DMS53 treated with DMSO at 0.1 percent for 48 hours (cell line): Measurements from ENCODE around the gene NDST3.
A peak's percentile ranks its signal among the peaks of the same experiment; 100 is the strongest.
"Not testable (repeated sequence)": the region's sequence is repeated elsewhere in the genome, so short reads cannot be mapped to it uniquely, and the experiment has no call there.

Experiments used
- DNase-seq: peaks from one replicate; lab custom pipeline; 2025; ENCODE audit not compliant: unreplicated experiment; lab: John Stamatoyannopoulos, UW

NDST3 gene

DNA sequence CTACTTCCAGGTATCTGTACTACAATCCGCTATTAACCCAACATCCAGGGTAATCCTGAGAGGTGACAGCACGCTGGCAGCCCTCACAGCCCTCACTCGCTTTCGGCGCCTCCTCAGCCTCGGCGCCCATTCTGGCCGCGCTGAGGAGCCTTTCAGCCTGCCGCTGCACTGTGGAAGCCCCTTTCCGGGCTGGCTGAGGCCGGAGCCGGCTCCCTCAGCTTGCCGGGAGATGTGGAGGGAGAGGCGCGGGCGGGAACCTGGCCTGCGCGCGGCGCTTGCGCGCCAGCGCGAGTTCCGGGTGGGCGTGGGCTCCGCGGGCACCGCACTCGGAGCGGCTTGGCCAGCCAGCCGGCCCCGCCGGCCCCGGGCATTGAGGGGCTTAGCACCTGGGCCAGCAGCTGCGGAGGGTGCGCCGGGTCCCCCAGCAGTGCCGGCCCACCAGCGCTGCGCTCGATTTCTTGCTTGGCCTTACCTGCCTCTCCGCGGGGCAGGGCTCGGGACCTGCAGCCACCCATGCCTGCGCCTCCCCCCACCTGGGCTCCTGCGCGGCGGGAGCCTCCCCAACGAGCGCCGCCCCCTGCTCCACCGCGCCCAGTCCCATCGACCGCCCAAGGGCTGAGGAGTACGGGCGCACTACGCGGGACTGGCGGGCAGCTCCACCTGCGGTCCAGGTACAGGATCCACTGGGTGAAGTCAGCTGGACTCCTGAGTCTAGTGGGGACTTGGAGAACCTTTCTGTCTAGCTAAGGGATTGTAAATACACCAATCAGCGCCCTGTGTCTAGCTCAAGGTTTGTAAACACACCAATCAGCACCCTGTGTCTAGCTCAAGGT is 231.2 kb downstream of the NDST3 start:
- DNase-seq = no peak

DNA sequence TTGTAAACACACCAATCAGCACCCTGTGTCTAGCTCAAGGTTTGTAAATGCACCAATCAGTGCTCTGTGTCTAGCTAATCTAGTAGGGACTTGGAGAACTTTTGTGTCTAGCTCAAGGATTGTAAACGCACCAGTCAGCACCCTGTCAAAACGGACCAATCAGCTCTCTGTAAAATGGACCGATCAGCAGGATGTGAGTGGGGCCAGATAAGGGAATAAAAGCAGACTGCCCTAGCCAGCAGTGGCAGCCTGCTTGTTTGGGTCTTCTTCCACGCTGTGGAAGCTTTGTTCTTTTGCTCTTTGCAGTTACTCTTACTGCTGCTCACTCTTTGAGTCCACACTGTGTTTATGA is 231.8 kb downstream of the NDST3 start:
- DNase-seq = not testable (repeated sequence)

- no peak for DNase-seq
Measured at GRCh38 chr4:118268780-118269179, 234.5 kb downstream of the NDST3 start.

GRCh38 chr4:118270492-118270891 is 236.2 kb downstream of the NDST3 start:
- DNase-seq = peak; percentile 42

DNA sequence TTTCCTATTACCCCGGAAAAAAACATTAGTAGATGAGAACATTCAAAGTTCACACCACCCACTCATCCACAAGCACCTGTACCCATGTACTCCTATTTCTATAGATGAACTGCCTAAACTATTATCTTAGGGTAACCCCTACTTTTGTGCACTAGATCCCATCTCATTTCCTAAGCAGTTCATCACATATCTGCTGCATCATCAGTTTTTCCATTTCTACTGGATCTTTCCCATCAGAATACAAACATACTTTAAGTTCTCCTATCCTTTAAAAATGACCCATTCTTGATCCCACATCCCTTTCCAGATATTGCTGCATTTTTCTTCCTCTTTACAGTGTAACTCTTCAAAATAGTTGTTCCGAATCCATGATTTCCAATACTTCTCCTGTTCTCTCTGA is 237.5 kb downstream of the NDST3 start:
- DNase-seq = no peak

DNA sequence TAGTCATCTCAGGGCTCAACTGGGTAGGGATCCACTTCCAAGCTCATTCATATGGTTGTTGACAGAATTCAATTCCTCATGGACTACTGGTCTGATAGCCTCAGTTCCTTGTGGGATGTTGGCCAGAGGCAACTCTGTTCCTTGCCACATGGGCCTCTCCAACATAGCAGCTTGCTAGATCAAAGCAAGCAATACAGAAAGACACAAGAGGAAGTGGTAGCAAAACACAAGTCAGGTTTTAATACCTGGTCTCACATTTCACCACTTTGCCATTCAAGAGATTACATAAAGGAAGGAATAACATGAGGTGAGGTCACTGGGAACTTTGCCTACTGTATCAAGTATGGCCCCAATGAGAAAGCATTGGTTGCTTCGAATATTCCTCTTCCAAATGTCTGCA is 239.4 kb downstream of the NDST3 start:
- peak; percentile 7 for DNase-seq

DNA sequence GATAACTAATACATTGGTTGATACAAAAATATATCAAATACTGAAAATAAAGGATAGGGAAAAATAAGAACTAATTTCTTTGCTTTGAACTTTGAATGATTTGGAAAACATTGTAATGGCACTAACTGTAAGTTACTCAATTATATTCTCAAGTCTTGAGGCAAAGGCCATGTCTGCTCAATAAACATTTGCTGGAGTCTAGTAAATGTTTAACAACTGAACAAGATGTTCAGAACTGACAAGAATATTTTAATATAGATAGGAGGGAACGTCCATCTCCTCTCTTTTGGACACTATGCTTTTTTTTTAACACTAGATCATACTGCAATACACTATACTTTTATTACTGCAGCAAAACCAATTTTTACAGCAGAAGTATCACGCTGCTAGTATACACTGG is 242.3 kb downstream of the NDST3 start:
- no peak for DNase-seq

DNA sequence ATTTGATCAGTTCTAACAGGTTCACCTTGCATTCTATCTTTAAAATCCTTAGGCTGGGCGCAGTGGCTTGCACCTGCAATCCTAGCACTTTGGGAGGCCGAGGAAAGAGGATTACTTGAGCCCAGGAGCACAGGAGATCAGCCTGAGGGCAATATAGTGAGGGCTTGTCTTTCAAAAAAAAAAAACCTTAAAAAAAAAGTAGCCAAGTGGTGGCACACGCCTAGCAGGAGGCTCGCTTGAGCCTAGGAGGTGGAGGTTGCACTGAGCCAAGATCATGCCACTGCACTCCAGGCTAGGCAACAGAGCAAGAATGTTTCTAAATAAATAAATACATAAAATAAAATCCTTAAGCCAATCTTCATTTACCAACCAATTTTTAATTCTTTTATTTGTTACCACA is 243.0 kb downstream of the NDST3 start:
- DNase-seq = no peak

DNA sequence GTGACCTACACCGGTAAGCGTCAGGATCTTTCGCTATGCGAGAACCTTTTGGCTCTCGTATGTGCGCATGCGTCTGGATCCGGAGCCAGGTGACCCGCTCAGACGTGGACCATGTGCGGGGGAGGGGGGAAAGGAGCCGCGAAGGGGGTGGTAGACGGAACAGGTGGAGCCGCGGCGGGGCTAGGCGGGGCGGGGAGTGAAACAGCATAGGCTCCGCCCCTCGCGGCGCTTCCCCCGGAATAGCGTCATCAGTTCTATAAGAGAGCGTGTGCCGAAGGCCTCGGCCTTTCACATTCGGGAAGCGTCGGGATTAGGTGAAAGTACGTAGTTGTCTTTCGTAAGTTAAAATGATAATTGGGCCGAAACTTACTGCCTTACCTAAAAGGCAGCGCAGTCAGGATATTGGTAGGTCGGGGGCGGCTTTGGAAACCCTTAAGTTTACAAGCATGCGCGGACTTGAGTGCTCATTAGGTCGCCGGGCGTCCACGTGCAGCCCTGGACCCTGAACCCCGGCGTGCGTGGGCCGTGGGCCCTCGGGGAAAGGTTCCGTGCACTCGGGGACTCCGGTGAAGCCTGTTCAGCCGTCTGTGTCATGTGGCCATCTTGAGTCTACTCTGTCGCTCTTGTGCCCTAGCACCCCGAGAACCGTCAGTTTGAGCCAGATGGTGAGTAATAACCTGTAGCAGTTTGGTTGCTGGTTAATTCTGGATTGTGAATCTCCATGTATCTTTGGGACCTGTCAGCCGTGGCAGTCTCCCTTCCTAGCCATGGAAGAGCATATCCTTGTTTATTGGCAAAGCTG is 244.4 kb downstream of the NDST3 start:
- DNase-seq = peak; percentile 88

DNA sequence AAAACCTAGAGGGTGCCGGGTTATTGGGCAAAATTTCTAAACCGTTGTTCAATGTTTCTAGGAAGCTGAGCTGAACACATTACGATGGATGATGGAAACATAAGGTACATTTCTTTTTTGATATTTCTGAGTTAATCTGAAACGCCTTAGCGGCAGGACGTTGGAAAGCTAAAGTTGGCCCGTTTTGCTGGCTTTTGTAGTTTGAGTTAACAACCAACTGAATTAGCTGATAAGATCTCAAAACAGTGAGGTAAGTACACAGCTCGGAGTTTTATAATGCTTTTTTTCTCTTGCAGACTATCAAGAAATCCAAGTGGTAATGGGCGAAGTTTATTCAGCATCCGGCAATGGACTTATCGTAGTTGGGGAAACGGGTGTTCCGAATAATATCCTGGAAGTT is 245.0 kb downstream of the NDST3 start:
- DNase-seq = no peak

- no peak for DNase-seq
Measured at GRCh38 chr4:118279920-118280432, 245.7 kb downstream of the NDST3 start.

- peak; percentile 47 for DNase-seq
Measured at GRCh38 chr4:118280501-118281218, 246.4 kb downstream of the NDST3 start.

DNA sequence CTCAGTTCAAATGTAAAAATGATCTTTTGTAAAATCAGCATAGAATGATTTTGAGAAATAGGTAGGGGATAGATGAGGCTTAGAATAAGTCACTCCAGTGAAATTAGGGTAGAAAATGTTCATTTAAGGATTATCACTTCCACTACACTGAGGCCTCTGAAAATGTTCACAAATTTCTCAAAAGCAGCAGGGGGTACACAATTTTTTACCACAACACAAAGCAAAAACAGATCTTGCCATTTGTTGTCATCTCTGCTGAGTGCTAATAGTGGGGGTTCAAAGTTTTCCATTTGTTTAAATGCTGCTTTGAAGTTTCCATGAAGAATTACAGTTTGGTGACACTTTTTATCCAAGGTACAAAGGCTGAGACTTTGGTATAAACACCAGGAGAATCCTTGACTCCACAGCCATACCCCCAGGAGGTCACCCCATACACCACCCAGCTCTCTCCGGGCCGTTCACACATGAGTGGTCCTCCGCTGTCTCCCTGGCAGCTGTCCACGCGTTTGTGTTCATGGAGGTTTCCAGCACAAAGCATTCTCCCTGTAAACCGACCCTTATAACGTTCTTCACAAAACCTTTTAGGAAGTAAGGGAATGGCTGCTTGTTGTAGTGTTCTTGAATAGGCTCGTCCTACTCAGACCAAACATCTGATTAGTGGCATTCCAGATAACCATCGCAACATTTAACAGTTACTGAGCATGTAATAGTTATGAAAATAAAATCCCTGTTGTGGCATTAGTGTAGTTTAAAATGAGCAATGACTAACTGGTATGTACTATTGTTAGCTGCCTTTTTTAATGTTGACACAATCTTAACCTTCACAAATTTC is 247.5 kb downstream of the NDST3 start:
- no peak for DNase-seq

GRCh38 chr4:118282692-118283091 is 248.4 kb downstream of the NDST3 start:
- no peak for DNase-seq

DNA sequence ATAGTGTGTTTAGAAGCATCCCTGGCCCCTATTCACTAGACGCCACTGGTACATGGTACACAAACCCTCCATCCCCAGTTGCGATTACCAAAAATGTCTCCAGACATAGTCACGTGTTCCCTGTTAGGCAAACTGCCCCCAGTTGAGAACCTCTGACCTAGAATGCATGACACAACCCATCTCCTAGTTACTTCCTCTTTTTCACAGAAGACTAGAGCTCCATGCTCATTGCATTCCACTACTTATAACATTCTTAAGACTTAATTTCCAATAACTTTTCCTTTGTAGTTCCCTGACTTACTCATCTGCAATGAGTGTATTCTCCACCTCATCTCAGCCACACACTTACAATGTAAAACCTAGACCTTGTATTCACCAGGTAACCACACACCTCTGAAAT is 249.9 kb downstream of the NDST3 start:
- no peak for DNase-seq

GRCh38 chr4:118285931-118286330 is 251.6 kb downstream of the NDST3 start:
- no peak for DNase-seq

- DNase-seq = no peak
Measured at GRCh38 chr4:118286685-118287084, 252.4 kb downstream of the NDST3 start.

GRCh38 chr4:118287711-118288451 is 253.6 kb downstream of the NDST3 start:
- no peak for DNase-seq

DNA sequence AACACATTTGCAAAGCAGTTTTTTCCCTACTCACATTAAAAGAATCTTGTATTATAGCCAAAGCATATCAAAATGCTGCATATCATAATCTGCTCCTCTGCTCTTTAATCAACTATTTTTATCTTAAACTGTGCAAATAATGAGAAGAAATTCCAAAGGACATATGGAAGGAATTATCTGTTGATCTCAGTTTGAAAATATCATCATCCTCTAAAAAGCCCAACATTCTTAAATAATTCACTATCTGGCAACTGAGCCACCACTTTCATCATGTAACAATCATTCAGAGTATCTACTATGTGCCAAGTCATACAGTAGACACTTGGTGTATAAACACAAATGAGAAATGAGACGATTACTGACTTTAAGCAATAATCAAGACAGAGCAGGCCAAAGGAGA is 255.5 kb downstream of the NDST3 start:
- no peak for DNase-seq

GRCh38 chr4:118290951-118291350 is 256.7 kb downstream of the NDST3 start:
- no peak for DNase-seq
